SK-N-SH (cell line): ENCODE results near the gene CPOX. TPM values are rescaled to one million over a fixed set of nuclear protein-coding genes. Genes with fewer than 3 reads are reported as not detected.

Experiments used
- CTCF ChIA-PET: fragments of 300-600, 350-600 bp; formaldehyde crosslinking; extraction: SDS; loops from one replicate; lab custom pipeline; 2021; lab: Yijun Ruan, JAX
- POLR2A ChIA-PET: fragments of 350-600 bp; sonication (Branson Sonifier 250); formaldehyde crosslinking; extraction: SDS; loops from one replicate; lab custom pipeline; 2020; ENCODE audit warnings: antibody characterized with exemption, inconsistent platforms; lab: Yijun Ruan, JAX
- DNase-seq: peaks from one replicate; pipeline ENCODE4 v3.0.0; 2012
- H2AFZ ChIP-seq: fragments of 200-600 bp; sonication (generic); 2 replicates; pipeline ENCODE4 v1.8.1; 2016; ENCODE audit warnings: antibody characterized with exemption, mild to moderate bottlenecking, low read depth
- H3F3A ChIP-seq: fragments of 200-600 bp; sonication (generic); replicated peaks from 2 replicates; pipeline ENCODE3; 2016; ENCODE audit warnings: antibody characterized with exemption, mild to moderate bottlenecking; ENCODE audit not compliant: insufficient read depth
- H3K27ac ChIP-seq, 2 experiments: fragments of 200-500 bp in 1 of 2; fragments of 200-600 bp in 1 of 2; sonication (Bioruptor generic) in 1 of 2; sonication (generic), shearing (Covaris generic) in 1 of 2; 2 replicates each; pipeline versions ENCODE4 v1.5.1 to v1.6.1; 2014 to 2016; ENCODE audit warnings: low read depth in 2 of 2, inconsistent platforms in 1 of 2, low read length in 1 of 2, mild to moderate bottlenecking in 1 of 2, mixed read lengths in 1 of 2
- H3K27me3 ChIP-seq: fragments of 200-600 bp; sonication (generic), shearing (Covaris generic); 2 replicates; pipeline ENCODE4 v1.6.1; 2016; ENCODE audit warnings: mixed run types; ENCODE audit not compliant: insufficient read depth
- H3K36me3 ChIP-seq, 2 experiments: fragments of 200-500 bp in 1 of 2; fragments of 200-600 bp in 1 of 2; sonication (Bioruptor generic) in 1 of 2; sonication (generic) in 1 of 2; replicated peaks in 1 of 2; 2 replicates each; pipeline versions ENCODE3 to v1.5.1; 2014 to 2016; ENCODE audit warnings: low read length in 1 of 2, mild to moderate bottlenecking in 1 of 2; ENCODE audit not compliant: insufficient read depth in 2 of 2, control insufficient read depth in 1 of 2
- H3K4me1 ChIP-seq, 2 experiments: fragments of 200-500 bp in 1 of 2; fragments of 200-600 bp in 1 of 2; sonication (Bioruptor generic) in 1 of 2; sonication (generic), shearing (Covaris generic) in 1 of 2; 2 replicates each; pipeline versions ENCODE4 v1.5.1 to v1.6.1; 2014 to 2016; ENCODE audit warnings: low read depth in 1 of 2, low read length in 1 of 2, mixed run types in 1 of 2; ENCODE audit not compliant: insufficient read depth in 2 of 2, control insufficient read depth in 1 of 2
- H3K4me2 ChIP-seq: fragments of 200-600 bp; sonication (generic), shearing (Covaris generic); 2 replicates; pipeline ENCODE4 v1.6.1; 2017; ENCODE audit warnings: mixed run types
- H3K4me3 ChIP-seq, 2 experiments: fragments of 200-500 bp in 1 of 2; fragments of 200-600 bp in 1 of 2; sonication (Bioruptor generic) in 1 of 2; sonication (generic), shearing (Covaris generic) in 1 of 2; 2 replicates each; pipeline versions ENCODE4 v1.5.1 to v1.8.1; 2014 to 2016; ENCODE audit warnings: low read depth in 2 of 2, inconsistent platforms in 1 of 2, low read length in 1 of 2, mild to moderate bottlenecking in 1 of 2, mixed read lengths in 1 of 2, moderate library complexity in 1 of 2
- H3K79me2 ChIP-seq: fragments of 200-600 bp; sonication (generic); 2 replicates; pipeline ENCODE4 v1.8.1; 2017; ENCODE audit warnings: mild to moderate bottlenecking; ENCODE audit not compliant: insufficient read depth
- H3K9ac ChIP-seq: fragments of 200-600 bp; sonication (generic); 2 replicates; pipeline ENCODE4 v1.6.1; 2017; ENCODE audit warnings: mixed run types
- H3K9me2 ChIP-seq: fragments of 200-600 bp; sonication (generic); 2 replicates; pipeline ENCODE4 v1.6.1; 2017; ENCODE audit warnings: mixed run types
- H3K9me3 ChIP-seq: fragments of 200-600 bp; sonication (generic); 2 replicates; pipeline ENCODE4 v1.6.1; 2017; ENCODE audit warnings: mixed run types, mild to moderate bottlenecking, moderate library complexity
- H4K20me1 ChIP-seq: fragments of 200-600 bp; sonication (generic); 2 replicates; pipeline ENCODE4 v1.6.1; 2017; ENCODE audit warnings: mild to moderate bottlenecking, mixed run types; ENCODE audit not compliant: insufficient read depth
- CHD2 ChIP-seq: fragments of 150-350 bp; IDR thresholded peaks from 2 replicates; pipeline ENCODE4 v1.6.1; 2018; ENCODE audit warnings: low read length; ENCODE audit not compliant: partially characterized antibody
- ELF1 ChIP-seq: IDR thresholded peaks from 2 replicates; pipeline ENCODE4 v1.4.0; 2012
- EP300 ChIP-seq, 2 experiments: IDR thresholded peaks; 2 replicates each; pipeline versions ENCODE4 v1.4.0 to v1.6.1; 2012; ENCODE audit warnings: borderline replicate concordance in 1 of 2, low read depth in 1 of 2, low read length in 1 of 2
- FOSL2 ChIP-seq: IDR thresholded peaks from 2 replicates; pipeline ENCODE4 v1.4.0; 2012; ENCODE audit warnings: low read depth, mild to moderate bottlenecking, moderate library complexity, borderline replicate concordance
- FOXJ3 ChIP-seq: sonication (generic); formaldehyde crosslinking; IDR thresholded peaks from 2 replicates; pipeline ENCODE4 v1.5.1; 2020; ENCODE audit warnings: mild to moderate bottlenecking, missing genetic modification reagents
- FOXM1 ChIP-seq: IDR thresholded peaks from 2 replicates; pipeline ENCODE4 v1.4.0; 2012; ENCODE audit warnings: low read depth, mild to moderate bottlenecking
- GABPA ChIP-seq: IDR thresholded peaks from 2 replicates; pipeline ENCODE4 v1.4.0; 2012; ENCODE audit warnings: low read depth, mild to moderate bottlenecking
- IRF3 ChIP-seq: fragments of 150-350 bp; IDR thresholded peaks from 2 replicates; pipeline ENCODE4 v1.6.1; 2016; ENCODE audit warnings: mild to moderate bottlenecking, low read depth, low read length
- MEF2A ChIP-seq: IDR thresholded peaks from 2 replicates; pipeline ENCODE4 v1.4.0; 2012; ENCODE audit warnings: low read depth, borderline replicate concordance
- MXI1 ChIP-seq: IDR thresholded peaks from 2 replicates; pipeline ENCODE4 v1.6.1; 2012; ENCODE audit warnings: mild to moderate bottlenecking, low read depth, low read length, improper control_type of control experiment
- POLR2AphosphoS5 ChIP-seq: IDR thresholded peaks from 2 replicates; pipeline ENCODE4 v1.6.1; 2012; ENCODE audit warnings: low read depth, low read length
- RAD21 ChIP-seq: IDR thresholded peaks from 2 replicates; pipeline ENCODE4 v1.6.1; 2012; ENCODE audit warnings: mild to moderate bottlenecking, low read length
- RXRA ChIP-seq: IDR thresholded peaks from 2 replicates; pipeline ENCODE4 v1.4.0; 2012; ENCODE audit warnings: low read depth, mild to moderate bottlenecking, borderline replicate concordance
- SMC3 ChIP-seq: IDR thresholded peaks from 2 replicates; pipeline ENCODE4 v1.6.1; 2012; ENCODE audit warnings: low read depth, low read length, improper control_type of control experiment
- TAF1 ChIP-seq: IDR thresholded peaks from 2 replicates; pipeline ENCODE4 v1.6.1; 2012; ENCODE audit warnings: low read depth, mild to moderate bottlenecking, low read length, moderate library complexity, borderline replicate concordance
- TCF12 ChIP-seq: IDR thresholded peaks from 2 replicates; pipeline ENCODE4 v1.4.0; 2012
- USF1 ChIP-seq: IDR thresholded peaks from 2 replicates; pipeline ENCODE4 v1.4.0; 2012; ENCODE audit warnings: low read depth, borderline replicate concordance
- YY1 ChIP-seq: IDR thresholded peaks from 2 replicates; pipeline ENCODE4 v1.4.0; 2012; ENCODE audit warnings: low read depth, mild to moderate bottlenecking
- ZBTB33 ChIP-seq: IDR thresholded peaks from 2 replicates; pipeline ENCODE4 v1.4.0; 2012; ENCODE audit warnings: low read depth, borderline replicate concordance
- WGBS: methylation state at CpG from one replicate; pipeline ENCODE4 v1.1.6; 2017; ENCODE audit warnings: low lambda C conversion rate; 5-methylcytosine and 5-hydroxymethylcytosine counted together
- polyA plus RNA-seq, 3 experiments: library from polyadenylated mRNA; depleted of rRNA; stranded (reverse); fragments of >200 nt; gene quantifications; 2 replicates each; pipeline ENCODE4 v1.2.3, GENCODE V29; 2012
- TF ChIP-seq, protein P1 (sequence below): IDR thresholded peaks from 2 replicates; pipeline ENCODE4; 2012
- TF ChIP-seq, protein P2 (sequence below): fragments of 150-350 bp; IDR thresholded peaks from 2 replicates; pipeline ENCODE4 v1.6.1; 2017; ENCODE audit warnings: antibody characterized with exemption, low read length, low read depth, borderline replicate concordance
- TF ChIP-seq, protein P3 (sequence below): fragments of 200-600 bp; sonication (generic); IDR thresholded peaks from 2 replicates; pipeline ENCODE4 v1.6.1; 2017; ENCODE audit warnings: antibody characterized with exemption, mild to moderate bottlenecking, moderate library complexity

The CPOX gene
- polyA plus RNA-seq, 1 of the 3 experiments (the other 2 are of a cell fraction): 36.7 TPM

- TF ChIP-seq, protein P1, sequence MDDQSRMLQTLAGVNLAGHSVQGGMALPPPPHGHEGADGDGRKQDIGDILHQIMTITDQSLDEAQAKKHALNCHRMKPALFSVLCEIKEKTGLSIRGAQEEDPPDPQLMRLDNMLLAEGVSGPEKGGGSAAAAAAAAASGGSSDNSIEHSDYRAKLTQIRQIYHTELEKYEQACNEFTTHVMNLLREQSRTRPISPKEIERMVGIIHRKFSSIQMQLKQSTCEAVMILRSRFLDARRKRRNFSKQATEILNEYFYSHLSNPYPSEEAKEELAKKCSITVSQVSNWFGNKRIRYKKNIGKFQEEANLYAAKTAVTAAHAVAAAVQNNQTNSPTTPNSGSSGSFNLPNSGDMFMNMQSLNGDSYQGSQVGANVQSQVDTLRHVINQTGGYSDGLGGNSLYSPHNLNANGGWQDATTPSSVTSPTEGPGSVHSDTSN: no peak
- no peak for TF ChIP-seq TAF1
- TF ChIP-seq MEF2A: no peak
- TF ChIP-seq FOXJ3 (CRISPR knock-in tag): no peak
- TF ChIP-seq RXRA: no peak
- TF ChIP-seq RAD21: no peak
- no peak for TF ChIP-seq FOXM1
- TF ChIP-seq, all 33 proteins: peak for 0
Observed at GRCh38 chr3:98551236-98551635, 42.2 kb downstream of the CPOX start (continued).

- TF ChIP-seq CHD2 (no peak), RXRA (no peak), ZBTB33 (no peak), IRF3 (no peak), FOSL2 (no peak), USF1 (no peak), MXI1 (no peak), TCF12 (no peak), POLR2AphosphoS5 (no peak), GABPA (no peak), ELF1 (no peak), SMC3 (no peak), EP300 (IDR thresholded peaks at IDR 0.05; ENCODE audit: borderline replicate concordance in 1 of 2, low read depth in 1 of 2, low read length in 1 of 2) (no peak), YY1 (no peak)
- TF ChIP-seq, protein P2, sequence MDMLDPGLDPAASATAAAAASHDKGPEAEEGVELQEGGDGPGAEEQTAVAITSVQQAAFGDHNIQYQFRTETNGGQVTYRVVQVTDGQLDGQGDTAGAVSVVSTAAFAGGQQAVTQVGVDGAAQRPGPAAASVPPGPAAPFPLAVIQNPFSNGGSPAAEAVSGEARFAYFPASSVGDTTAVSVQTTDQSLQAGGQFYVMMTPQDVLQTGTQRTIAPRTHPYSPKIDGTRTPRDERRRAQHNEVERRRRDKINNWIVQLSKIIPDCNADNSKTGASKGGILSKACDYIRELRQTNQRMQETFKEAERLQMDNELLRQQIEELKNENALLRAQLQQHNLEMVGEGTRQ: no peak
- TF ChIP-seq, protein P3, sequence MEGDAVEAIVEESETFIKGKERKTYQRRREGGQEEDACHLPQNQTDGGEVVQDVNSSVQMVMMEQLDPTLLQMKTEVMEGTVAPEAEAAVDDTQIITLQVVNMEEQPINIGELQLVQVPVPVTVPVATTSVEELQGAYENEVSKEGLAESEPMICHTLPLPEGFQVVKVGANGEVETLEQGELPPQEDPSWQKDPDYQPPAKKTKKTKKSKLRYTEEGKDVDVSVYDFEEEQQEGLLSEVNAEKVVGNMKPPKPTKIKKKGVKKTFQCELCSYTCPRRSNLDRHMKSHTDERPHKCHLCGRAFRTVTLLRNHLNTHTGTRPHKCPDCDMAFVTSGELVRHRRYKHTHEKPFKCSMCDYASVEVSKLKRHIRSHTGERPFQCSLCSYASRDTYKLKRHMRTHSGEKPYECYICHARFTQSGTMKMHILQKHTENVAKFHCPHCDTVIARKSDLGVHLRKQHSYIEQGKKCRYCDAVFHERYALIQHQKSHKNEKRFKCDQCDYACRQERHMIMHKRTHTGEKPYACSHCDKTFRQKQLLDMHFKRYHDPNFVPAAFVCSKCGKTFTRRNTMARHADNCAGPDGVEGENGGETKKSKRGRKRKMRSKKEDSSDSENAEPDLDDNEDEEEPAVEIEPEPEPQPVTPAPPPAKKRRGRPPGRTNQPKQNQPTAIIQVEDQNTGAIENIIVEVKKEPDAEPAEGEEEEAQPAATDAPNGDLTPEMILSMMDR: no peak
- TF ChIP-seq, protein P1: no peak
- no peak overlapping the region for H3K4me2 ChIP-seq
- no peaks in the 10 kb centered on the region for H3K79me2 ChIP-seq
- no peaks in the 10 kb centered on the region for H3K9me3 ChIP-seq
- H3K4me1 ChIP-seq: no peaks in the 10 kb centered on the region
- no peaks in the 10 kb centered on the region for H3F3A ChIP-seq
- CTCF ChIA-PET: interaction anchor here (1.8 kb wide), 1 partner anchor 14 kb away, joined by 4 read pairs; no protein-coding TSS in a partner anchor
- H3K4me3 ChIP-seq: no peak overlapping the region
- peaks cover 17% of the 10 kb centered on the region for H3K27me3 ChIP-seq
- H3K36me3 ChIP-seq: no peaks in the 10 kb centered on the region
- H2AFZ ChIP-seq: no peak overlapping the region
- H3K9ac ChIP-seq: no peak overlapping the region
- H4K20me1 ChIP-seq: no peaks in the 10 kb centered on the region
- POLR2A ChIA-PET: no interaction called here
- no peak overlapping the region for H3K27ac ChIP-seq
- DNase-seq: no peak
- 18% methylated on average over 3 of the region's 3 CpGs for WGBS
- H3K9me2 ChIP-seq: no peaks in the 10 kb centered on the region
Observed at GRCh38 chr3:98550833-98551232, 42.6 kb downstream of the CPOX start.
